Coronary artery (tissue), 2 donors: ENCODE results near the gene CADM1.

ENCODE experiments used
- DNase-seq: peaks from one replicate; pipeline ENCODE4 v3.0.0-alpha.2; 2017; ENCODE audit warnings: low spot score
- H3K27ac ChIP-seq, 2 donors: fragments of 200-600 bp; sonication (generic); one replicate each; pipeline ENCODE4 v1.5.1; 2016 to 2019
- H3K4me3 ChIP-seq: fragments of 200-600 bp; sonication (generic); 2 replicates; pipeline ENCODE4 v1.5.1; 2016; ENCODE audit warnings: mild to moderate bottlenecking, moderate library complexity
- TF ChIP-seq, protein P1 (sequence below): fragments of 200-600 bp; sonication (generic); IDR thresholded peaks from one replicate; pipeline ENCODE4 v1.5.1; 2019; ENCODE audit warnings: antibody characterized with exemption

The CADM1 gene

DNA sequence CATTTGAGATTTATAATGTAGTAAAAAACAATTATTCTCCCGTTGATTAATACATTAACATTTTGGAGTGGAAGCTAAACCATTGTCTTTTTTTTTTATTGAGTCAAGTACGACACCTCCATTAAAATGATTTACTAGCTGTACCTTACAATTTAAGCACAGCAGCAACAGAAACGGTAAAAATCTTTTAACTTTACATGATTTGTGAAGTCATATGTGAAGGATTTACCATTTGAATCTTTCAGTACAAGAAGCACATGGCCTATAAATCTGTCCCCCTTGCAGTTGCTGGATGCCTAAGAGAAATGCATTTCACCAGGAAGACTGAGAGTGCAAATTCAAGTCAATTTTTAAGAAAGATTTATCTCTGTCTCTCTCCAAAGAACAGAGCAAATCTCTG is 324.6 kb downstream of the CADM1 start:
- DNase-seq, result no peak
- TF ChIP-seq, protein P1, sequence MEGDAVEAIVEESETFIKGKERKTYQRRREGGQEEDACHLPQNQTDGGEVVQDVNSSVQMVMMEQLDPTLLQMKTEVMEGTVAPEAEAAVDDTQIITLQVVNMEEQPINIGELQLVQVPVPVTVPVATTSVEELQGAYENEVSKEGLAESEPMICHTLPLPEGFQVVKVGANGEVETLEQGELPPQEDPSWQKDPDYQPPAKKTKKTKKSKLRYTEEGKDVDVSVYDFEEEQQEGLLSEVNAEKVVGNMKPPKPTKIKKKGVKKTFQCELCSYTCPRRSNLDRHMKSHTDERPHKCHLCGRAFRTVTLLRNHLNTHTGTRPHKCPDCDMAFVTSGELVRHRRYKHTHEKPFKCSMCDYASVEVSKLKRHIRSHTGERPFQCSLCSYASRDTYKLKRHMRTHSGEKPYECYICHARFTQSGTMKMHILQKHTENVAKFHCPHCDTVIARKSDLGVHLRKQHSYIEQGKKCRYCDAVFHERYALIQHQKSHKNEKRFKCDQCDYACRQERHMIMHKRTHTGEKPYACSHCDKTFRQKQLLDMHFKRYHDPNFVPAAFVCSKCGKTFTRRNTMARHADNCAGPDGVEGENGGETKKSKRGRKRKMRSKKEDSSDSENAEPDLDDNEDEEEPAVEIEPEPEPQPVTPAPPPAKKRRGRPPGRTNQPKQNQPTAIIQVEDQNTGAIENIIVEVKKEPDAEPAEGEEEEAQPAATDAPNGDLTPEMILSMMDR, result no peak
- Histone ChIP-seq H3K4me3 (no peak overlapping the region), H3K27ac (no peak overlapping the region)

DNA sequence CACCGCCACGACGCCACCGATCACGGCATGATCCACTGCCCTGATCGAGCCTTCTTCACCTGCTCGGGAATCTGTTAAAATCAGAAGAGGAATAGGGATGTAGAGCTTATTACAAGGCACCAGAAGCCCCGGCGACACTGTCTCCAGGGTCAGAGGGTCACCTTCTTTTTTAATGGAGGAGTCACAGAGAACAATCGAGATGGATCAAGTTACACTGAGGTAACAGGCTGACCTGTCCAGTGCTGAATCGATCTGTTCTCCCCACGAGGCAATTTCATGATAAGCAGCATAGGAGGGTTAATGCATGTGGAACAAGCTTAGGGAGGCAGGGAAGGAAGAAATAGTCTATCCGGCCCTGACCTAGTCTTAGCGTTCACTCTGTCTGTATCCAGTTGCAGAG is 325.5 kb downstream of the CADM1 start:
- H3K4me3 ChIP-seq, result no peak overlapping the region

DNA sequence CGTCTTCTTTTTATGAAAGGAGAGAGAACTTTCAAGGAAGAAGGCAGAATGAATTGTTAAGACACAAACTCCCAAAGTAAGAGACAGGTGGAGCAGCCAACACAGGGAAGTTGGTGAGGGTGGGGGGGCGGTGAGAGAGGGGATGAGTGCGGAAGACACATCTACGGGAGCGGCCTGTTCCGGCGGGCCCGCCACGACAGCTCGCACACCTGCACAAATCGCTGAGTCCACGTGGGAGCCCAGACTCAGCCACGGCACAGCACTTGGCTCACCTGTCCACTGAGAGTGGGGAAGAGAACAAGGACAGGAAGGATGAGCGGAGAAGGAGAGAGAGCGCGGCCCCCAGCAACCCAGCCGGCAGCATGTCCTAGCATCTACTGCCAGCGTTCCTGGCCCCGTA is 331.1 kb downstream of the CADM1 start:
- TF ChIP-seq, protein P1, result no peak
- DNase-seq, result no peak
- no peak overlapping the region for H3K4me3 ChIP-seq
- H3K27ac ChIP-seq, result no peak overlapping the region

More for the DNA sequence above, 325.5 kb downstream of the CADM1 start:
- H3K27ac ChIP-seq, result no peak overlapping the region
- TF ChIP-seq, protein P1, result no peak
- no peak for DNase-seq

DNA sequence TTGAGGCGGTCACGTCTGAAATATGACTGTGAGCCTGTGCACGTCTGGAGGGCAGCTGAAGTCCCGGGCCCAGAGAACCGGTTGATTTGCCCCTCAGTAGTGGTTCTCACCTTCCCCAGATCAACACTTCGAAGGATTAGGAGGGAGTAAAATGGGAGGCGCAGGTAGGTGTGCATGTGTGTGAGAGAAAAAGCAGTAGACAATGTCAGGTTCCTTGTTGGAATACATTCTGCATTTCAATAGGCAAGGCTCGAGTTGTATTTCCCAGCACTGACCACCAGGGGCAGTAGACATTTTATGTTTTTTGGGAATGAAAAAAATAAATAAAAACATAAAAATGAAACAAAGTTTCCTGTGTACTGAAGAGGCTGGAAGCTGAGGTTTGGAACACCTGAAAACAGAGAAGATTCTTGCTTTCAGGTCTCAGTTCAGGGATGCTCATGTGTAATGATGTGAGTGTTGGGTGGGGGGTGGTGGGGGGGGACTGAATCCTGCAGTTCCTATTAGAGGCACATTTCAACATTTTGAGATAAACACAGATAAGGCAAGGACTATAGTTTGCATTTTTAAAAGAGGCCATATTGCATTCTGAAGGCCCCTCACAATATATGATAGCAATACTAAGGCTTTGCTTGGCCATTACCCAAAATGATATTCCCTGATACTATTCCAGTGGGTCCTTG is 333.9 kb downstream of the CADM1 start:
- Histone ChIP-seq H3K4me3 (no peak overlapping the region), H3K27ac (no peak overlapping the region)
- TF ChIP-seq, protein P1, result peak; percentile 46
- no peak for DNase-seq

DNA sequence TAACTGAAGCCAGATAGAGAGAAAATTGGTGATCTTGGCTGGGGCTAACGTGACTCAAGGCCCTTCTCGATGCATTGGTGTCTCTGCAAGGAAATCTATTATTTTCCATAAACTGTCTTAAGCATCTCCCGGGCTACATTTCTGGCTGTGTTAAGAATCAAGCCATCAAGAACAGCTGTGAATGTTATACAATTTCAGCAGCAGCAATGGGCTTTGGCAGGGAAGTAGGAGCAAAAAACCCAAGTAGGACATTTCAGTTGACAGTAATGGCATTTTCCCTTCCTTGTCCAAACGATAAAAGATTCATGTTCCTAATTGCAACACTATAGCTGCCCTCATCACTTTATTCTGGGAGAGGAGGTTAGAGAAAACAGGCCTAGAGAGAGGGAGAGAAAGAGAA is 335.0 kb downstream of the CADM1 start:
- Histone ChIP-seq H3K27ac (no peak overlapping the region), H3K4me3 (no peak overlapping the region)
- no peak for DNase-seq
- TF ChIP-seq, protein P1, result no peak

DNA sequence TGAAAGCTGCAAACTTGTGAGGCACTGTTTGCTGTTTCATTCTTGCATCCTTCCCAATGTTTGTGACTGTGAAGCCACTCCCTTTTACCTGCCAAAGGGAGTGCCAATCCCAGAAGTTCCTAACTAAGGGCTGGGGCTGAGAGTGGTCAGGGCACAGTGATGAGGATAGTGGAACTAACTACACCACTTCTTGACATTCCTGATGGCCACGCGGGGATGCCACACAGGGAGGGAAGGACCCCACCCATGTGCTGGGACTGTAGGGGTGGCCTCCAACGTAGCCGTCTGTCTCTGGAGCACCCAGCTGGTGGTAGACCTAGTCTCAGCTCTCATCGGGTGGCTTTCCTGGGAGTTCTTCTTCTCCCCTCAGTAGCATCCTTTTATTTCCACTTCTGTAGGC is 335.5 kb downstream of the CADM1 start:
- no peak overlapping the region for H3K4me3 ChIP-seq
- no peak overlapping the region for H3K27ac ChIP-seq
- no peak for DNase-seq
- TF ChIP-seq, protein P1, result no peak

DNA sequence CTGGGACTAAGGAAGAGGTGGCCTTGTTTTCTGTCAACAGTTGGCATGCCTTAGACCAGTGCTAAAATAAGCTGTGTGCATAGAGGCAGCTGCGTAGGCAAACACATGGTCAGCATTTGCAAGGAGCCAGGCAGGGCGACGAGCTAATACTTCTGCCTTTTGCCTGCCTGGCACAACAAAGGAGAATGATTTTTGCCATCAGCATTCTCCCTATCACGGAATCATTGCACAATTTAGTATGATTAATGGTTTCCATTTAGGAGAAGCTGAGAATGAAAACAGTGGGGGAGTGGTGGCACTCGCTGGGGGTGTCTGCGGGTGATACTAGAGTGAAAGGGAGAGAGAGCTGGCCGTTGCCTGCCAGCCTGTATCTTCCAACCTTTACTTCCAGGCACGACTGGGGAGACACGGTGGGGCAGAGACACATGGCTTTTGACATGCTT is 336.0 kb downstream of the CADM1 start:
- Histone ChIP-seq H3K4me3 (no peak overlapping the region), H3K27ac (no peak overlapping the region)
- TF ChIP-seq, protein P1, result no peak
- DNase-seq, result no peak
